RWPE1 (cell line): ENCODE results near the gene ENTPD7.
"Not testable (repeated sequence)": the region's sequence is repeated elsewhere in the genome, so short reads cannot be mapped to it uniquely, and the experiment has no call there.

ENCODE experiments used
- CTCF ChIA-PET: fragments of 350-600 bp; sonication (Branson Sonifier 250); formaldehyde crosslinking; extraction: SDS; loops from one replicate; lab custom pipeline; 2021; lab: Yijun Ruan, JAX
- POLR2A ChIA-PET: fragments of 400-600 bp; formaldehyde crosslinking; extraction: SDS; loops from one replicate; lab custom pipeline; 2020; ENCODE audit warnings: antibody characterized with exemption; ENCODE audit not compliant: low non-redundant PET; lab: Yijun Ruan, JAX
- DNase-seq: peaks from one replicate; pipeline ENCODE4 v3.0.0; 2012; ENCODE audit warnings: low spot score
- H3K27ac ChIP-seq: fragments of 450-650 bp; 2 replicates; pipeline ENCODE4 v1.5.1; 2017
- CTCF ChIP-seq: fragments of 450-650 bp; conservative IDR thresholded peaks from 2 replicates; pipeline ENCODE4 v1.5.1; 2017; ENCODE audit warnings: low read depth, mild to moderate bottlenecking

The ENTPD7 gene

GRCh38 chr10:99742701-99743100 lies 83.4 kb downstream of the ENTPD7 start:
- no peak for DNase-seq
- CTCF ChIA-PET = interaction anchor here (0.6 to 1.4 kb wide), 2 partner anchors 10 to 32 kb away, joined by 5 to 17 read pairs; partner anchors contain the start of gene CUTC
- POLR2A ChIA-PET = interaction anchor here (0.6 kb wide), 1 partner anchor 121 kb away, joined by 6 read pairs; no protein-coding TSS in a partner anchor
- no peak for TF ChIP-seq CTCF
- H3K27ac ChIP-seq = no peak overlapping the region

- ChIA-PET CTCF (interaction anchor here (0.8 kb wide), 1 partner anchor 11 kb away, joined by 3 read pairs; the partner anchor contains the start of gene CUTC), POLR2A (no interaction called here)
- no peak for TF ChIP-seq CTCF
These were observed 84.5 kb downstream of the ENTPD7 start for GRCh38 chr10:99743841-99744240.

GRCh38 chr10:99746166-99746565 lies 86.9 kb downstream of the ENTPD7 start:
- CTCF ChIA-PET = interaction anchor here (0.6 kb wide), 1 partner anchor 103 kb away, joined by 3 read pairs; no protein-coding TSS in a partner anchor
- H3K27ac ChIP-seq, POLR2A ChIA-PET, DNase-seq: not testable (repeated sequence)

More at GRCh38 chr10:99743841-99744240, 84.5 kb downstream of the ENTPD7 start:
- DNase-seq = no peak
- H3K27ac ChIP-seq = no peak overlapping the region

- no peak for DNase-seq
- POLR2A ChIA-PET = no interaction called here
- no peak overlapping the region for H3K27ac ChIP-seq
- CTCF ChIA-PET = interaction anchor here (0.7 kb wide), 1 partner anchor 13 kb away, joined by 4 read pairs; no protein-coding TSS in a partner anchor
- no peak for TF ChIP-seq CTCF
These were observed 89.6 kb downstream of the ENTPD7 start for GRCh38 chr10:99748823-99749451.

- ChIA-PET CTCF (interaction anchor here (1.2 kb wide), 1 partner anchor 18 kb away, joined by 3 read pairs; no protein-coding TSS in a partner anchor), POLR2A (no interaction called here)
- H3K27ac ChIP-seq = no peak overlapping the region
- TF ChIP-seq CTCF = no peak
- DNase-seq = no peak
These were observed 91.3 kb downstream of the ENTPD7 start for GRCh38 chr10:99750641-99751040.

GRCh38 chr10:99754670-99755069 lies 95.4 kb downstream of the ENTPD7 start:
- ChIA-PET CTCF (interaction anchor here (0.6 kb wide), 1 partner anchor 1886 kb away, joined by 4 read pairs; no protein-coding TSS in a partner anchor), POLR2A (no interaction called here)
- H3K27ac ChIP-seq = no peak overlapping the region
- TF ChIP-seq CTCF = no peak
- no peak for DNase-seq
